NCI-H2227 treated with DMSO at 0.1 percent for 48 hours (cell line): ENCODE measurements around the gene TMED3.
"Not testable (repeated sequence)": the region's sequence is repeated elsewhere in the genome, so short reads cannot be mapped to it uniquely, and the experiment has no call there.

Experiments used
- DNase-seq: peaks from one replicate; lab custom pipeline; 2025; lab: John Stamatoyannopoulos, UW

Gene TMED3

DNA sequence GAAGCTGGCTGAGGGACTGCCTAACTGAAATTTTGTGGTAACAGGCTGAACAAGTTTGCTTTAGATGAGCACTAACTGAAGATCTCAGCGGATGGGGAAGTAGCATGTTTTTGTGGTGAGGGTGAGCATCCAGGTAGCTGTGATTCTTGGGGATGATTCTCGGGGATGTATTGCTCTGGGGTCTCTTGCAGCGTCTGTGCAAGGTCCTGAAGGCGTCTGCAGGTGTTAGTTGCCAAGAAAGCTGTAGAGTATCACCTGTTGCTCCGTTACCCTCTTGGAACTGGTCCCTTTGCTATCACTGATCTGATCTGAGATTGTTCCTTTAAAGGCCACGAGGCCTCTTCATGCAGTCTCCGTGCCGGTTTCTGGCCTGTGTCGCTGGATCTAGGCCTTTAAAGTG, 6.0 kb downstream of the TMED3 start:
- DNase-seq = no peak

DNA sequence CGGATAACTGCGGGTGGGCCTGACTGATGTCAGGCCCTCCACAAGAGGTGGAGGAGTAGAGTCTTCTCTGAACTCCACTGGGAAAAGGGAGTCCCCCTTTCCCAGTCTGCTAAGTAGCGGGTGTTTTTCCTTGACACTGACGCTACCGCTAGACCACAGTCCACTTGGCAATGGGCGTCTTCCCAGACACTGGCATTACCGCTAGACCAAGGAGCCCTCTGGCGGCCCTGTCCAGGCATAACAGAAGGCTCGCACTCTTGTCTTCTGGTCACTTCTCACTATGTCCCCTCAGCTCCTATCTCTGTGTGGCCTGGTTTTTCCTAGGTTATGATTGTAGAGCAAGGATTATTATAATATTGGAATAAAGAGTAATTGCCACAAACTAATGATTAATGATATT, 9.1 kb downstream of the TMED3 start:
- DNase-seq = not testable (repeated sequence)

DNA sequence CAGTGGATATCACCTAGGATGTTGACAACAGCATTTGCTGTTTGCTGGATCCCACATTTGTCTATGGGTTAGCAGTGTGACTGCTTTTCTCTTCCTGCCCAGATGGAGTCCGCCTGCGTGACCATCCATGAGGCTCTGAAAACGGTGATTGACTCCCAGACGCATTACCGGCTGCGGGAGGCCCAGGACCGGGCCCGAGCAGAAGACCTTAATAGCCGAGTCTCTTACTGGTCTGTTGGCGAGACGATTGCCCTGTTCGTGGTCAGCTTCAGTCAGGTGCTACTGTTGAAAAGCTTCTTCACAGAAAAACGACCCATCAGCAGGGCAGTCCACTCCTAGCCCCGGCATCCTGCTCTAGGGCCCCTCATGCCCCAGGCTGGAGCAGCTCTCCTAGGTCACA, 11.0 kb downstream of the TMED3 start:
- DNase-seq = no peak

DNA sequence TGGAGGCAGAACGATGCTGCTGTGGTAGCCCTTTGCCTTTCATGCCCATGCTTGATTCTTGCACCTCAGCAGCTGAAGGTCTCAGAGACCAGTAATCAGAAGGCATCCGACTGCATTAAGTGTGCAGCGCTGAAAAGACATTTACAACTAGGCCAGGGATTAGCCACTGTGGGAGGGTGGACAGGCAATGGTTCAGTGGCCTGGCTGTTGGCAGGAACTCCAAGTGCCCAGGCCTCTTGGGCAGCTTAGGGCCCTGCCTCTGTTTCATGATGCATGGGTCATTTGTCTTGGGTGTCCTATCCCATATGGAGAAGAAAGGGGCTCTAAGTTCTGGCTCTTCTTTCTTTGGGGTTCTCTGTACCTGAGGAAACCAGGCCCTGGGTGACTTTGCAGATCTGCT, 11.4 kb downstream of the TMED3 start:
- no peak for DNase-seq

DNA sequence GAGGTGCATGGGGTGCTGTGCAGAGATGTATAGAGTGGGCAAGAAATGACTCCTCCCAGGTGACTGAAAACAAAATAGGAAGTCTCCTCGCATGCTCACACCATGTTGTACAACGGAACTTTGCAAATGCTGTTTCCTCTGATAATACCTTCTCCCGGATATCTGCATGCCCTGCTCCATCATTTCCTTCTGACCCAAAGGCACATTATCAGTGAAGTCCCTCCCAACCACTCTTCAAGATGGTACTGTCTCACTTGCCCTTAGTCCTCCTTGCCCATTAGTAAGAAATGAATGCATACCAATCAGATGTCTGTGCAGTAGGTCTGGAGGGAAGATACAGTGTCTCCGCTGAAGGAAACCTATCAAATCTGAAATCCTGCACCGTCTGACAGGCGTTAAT, 12.0 kb downstream of the TMED3 start:
- no peak for DNase-seq

DNA sequence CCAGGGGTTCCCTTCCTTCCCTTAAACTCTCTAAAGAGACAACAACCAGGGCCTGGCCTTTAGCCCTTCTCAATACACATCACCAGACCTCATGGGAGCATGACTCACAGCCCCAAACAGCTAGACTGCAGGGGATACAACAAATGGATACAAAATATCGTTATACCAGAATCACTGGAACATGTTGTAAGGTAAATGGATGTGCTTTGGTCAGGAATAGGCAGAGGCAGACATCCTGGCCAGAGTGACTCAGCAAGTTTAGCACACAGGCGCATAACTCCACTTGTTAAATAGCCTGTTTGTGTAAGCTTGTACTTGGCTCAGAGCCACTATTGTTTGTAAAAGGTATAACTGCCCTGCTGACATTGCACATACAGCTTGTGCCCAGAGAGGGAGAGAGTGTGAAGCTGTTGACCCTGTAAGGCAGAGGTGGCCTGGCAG, 18.3 kb downstream of the TMED3 start:
- DNase-seq = no peak

DNA sequence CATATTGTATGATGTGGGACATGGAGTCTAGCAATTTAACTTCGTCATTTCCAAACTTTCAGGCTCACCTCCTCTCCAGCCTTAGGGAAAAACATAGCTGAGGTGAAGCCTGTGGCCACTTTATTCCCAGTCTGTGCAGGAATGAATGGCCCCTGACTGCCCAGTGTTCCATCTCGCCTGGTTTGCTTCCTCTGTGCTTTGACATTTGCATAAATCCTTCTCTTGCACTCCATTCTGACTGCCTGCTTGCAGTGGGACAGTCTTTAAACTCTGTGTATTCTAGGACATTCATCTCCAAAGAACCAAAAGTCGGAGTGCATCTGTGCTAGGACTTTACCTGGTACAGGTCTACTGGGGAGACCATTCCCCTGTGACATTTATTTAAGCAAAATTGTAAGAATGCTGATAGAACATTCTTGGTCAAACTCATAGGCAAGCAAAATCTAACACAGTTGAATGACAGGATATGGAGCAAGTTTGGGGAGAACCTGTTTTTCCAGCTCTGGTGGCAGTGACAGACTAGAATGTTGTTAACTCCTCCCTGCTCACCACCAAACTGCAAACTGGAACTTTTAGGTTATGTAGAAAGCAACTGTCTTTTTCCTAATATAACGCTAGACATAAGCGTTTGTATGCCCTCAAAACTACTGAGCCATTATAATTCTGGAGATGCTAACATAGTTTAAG, 22.1 kb downstream of the TMED3 start:
- no peak for DNase-seq

DNA sequence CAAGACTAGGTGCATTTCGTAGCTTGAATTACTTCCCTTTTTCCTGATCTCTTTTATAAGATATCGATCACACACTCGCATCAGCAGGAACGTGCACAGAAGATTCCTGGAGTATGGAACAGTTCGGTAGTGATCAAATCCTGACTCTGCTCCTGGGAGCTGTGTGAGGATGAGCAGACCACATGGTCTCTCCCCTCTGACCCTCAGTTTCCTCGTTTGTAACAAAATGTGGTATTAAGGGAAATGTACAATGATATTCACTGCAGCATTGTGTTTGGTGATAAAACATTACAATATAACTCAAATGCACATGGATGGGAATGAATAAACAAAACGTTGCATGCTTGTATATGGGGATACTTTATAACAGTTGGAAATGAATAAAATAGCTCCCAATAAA, 26.7 kb downstream of the TMED3 start:
- no peak for DNase-seq

DNA sequence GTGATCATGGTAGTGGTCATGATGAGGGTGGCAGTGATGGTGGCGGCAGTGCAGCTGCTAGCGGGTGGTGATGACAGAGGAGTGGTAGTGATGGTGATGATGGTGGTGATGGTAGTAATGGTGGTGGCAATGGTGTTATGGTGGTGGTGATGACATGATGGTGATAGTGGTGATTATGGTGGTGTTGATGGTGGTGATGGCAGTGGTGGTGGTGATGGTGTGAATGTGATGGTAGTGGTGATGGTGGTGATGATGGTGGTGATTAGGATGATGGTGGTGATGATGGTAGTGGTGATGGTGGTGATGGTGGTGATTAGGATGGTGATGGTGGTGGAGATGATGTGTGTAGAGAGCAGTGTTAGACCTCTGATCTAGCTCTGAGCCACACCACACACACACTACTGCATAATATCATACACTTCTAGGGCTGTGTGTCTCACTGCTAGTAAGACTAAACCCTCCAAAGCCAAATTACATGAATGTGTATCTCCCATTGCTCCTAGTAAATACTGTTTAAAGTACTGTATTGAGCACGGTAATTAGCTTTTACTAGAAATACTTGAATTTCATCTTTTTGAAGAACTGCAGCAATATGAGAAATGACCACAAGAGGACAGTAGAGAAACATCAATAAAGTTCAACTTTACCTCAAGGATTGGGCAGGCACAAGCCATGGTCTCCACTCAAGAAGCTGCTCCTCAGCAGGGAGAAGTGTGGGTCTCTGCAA, 28.8 kb downstream of the TMED3 start:
- peak; percentile 9 for DNase-seq

DNA sequence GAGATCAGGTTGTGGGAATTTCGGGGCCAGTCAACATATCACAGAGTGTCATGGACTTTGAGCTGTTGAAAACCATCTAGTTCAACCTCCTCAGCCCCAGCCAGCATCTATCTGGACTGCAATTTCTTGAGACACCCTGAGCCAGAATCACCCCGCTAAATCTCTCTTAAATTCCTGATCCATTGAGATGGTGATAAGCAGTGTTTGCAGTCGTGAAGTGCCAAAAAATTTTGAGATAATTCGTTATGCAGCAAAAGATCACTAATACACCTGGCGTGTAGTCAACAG, 29.3 kb downstream of the TMED3 start:
- DNase-seq = no peak

DNA sequence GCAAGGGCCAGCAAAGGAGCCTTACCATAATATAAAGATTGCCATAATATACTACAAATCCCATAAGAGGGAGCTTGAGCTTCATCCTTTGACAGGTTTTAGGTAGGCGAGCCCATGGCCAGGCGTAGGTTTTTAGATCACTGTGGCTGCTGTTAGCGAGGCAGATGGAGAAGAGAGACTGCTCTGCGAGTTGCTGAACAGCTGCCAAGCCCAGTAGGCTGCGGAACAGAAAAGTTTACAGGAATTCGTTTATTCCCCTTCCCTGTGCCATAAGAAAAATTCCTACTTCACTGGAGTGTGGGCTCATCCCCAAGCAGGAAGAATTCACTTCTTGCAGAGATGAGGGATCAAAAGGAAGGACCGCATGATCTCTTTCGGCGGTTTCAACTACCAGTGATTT, 30.5 kb downstream of the TMED3 start:
- DNase-seq = no peak

DNA sequence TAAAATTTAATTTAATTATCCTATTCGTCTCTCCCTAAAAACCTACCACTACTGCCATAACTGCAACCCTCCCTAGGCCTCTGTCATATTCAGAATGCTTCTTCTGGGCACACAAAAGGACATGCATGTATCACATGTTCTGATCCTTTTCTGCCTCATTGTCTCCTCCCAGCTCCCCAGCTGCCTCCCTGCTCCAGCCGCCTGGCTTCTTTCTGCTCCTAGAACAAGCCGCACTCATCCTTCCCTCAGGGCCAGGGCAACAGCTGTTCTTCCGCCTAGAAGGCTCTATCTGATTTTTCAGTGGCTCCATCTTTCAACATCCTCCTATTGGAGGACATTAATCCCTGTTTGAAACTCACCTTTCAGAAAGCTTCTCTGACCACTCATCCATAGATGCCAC, 38.6 kb downstream of the TMED3 start:
- no peak for DNase-seq

DNA sequence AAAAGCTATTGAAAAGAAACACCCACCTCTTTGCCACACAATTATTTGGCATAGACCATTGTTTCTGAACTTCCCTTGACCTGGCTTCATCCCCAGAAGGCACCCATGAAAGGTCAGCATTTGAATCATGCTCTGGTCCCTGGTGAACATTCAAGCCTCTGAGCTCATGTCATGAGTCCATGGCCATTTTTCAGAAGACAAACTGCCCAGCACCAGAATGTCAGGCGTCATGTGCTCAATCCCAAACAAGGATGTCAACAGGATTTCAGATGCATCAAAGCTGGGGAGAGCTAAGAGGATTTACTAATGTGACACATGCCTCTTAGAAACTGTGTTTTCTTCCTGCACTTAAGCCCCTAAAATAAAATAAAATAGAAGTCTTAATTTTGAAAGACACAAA, 41.3 kb downstream of the TMED3 start:
- DNase-seq = no peak

DNA sequence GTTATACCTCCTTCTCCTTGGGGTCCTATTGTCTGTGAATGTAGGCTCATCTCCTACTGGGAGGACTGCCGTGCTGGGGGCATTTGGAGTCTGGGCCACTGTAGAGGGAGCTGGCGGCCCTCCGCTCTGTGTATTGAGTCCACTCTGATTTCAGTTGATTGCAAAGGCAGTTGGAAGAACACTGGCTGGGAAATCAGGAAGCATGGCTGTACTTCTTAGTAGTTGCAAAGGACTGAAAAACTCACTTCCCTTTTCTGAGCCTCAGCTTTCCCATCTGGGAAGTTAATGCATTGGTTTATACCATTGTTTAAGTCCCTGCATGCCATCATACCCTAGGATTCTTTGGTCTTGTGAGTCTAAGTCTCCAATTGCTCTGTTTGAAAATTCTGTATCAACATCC, 46.7 kb downstream of the TMED3 start:
- DNase-seq = no peak

DNA sequence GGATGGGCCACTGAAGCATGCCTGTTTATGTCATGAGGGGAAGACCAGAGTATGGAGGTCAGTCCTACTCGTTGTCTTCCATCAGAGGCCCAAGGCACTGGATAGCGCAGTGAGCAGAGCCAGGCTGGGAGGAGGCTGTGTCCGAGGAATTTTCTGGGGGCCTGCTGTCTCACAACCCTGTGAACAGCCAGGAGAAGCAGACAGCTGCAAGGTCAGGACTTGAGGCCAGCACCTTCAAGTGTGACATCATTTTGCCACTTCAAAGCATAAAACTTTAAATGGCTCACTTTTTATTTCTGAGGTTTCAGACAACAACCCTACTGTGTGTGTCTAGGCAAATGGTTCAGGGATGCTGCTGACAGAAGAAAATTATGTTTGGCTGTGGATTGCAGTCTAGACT, 47.2 kb downstream of the TMED3 start:
- DNase-seq = no peak

DNA sequence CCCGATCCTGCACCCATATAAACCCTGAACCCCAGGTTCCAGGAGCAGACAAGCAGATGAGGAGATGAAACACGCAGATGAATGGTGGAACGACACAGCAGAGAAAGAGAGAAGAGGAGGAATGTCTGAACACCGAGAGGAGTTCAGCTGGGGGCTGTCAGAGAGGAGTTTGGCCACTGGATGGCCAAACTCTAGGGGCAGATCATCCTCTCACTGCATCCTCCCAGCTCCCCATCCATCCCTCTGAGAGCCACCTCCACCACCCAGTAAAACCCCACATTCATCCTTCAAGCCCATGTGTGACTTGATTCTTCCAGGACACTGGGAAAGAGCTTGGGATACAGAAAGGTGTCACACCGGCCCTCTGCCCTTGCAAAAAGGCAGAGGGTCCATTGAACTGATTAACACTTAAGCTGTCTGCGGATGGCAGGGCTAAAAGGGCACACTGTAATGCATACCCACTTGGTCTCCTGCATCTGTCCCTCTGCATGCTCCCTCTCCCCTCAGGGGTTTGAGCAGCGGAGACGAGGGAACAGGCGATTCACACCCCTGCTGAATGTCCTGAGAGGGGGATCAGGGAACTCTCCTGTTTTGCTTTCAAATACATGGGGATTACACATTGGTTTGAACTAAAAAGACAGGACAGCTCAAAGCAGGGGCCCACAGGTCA, 53.8 kb downstream of the TMED3 start:
- no peak for DNase-seq

DNA sequence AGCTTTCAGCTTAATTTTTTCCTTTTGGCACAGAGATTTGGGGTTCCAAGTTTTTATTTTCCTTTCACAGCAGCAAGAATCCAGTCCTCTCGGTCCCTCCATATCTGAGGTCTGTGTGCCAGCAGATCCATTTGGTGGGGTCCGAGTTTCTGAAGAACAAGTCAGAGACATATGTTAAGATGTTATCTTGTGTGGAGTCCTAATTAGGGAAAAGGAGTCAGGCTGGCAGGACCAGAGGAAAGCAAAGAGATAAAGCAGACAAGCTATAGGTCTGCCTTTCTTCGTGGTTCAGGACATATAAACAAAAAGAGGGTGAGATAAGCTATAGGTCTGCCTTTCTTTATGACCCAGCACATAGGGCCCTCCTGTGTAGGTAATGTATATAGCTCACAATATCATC, 54.9 kb downstream of the TMED3 start:
- no peak for DNase-seq

DNA sequence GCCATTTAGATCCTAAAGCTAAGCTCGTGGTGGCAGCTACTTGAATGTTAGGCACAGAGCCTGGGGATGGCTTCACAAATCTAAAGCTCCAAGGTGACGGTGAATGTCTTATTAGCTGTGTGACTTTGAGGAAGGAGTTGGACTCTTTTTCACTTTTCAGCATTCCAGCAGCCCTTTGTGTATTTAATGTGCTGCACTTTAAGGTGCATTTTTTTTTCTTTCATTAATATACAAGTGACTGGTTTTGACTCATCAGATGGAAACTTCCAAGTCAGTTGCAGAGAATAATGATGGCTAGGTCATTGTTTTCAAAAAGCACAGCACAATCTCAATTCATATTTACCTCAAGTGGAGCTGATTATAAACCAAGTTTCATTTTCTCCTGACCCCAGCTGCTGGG, 55.8 kb downstream of the TMED3 start:
- no peak for DNase-seq

DNA sequence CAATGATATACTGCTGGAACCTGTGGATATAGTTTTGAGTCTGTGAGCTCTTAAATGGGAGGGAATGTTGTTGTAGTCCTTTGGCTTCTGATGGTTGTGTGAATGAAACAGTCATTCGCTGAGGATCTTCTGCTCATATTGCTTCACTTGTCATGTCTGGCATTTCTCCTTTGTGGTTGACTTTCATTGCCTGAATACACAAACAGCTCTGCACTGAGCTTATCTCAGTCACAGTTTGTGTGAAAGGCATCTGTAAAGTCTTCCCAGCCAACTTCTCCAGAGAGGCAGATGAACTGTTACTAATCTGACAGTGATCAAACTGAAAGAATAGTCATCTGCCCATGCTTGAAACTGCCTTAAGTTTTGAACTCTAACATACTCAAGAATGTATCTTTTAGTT, 59.8 kb downstream of the TMED3 start:
- no peak for DNase-seq

DNA sequence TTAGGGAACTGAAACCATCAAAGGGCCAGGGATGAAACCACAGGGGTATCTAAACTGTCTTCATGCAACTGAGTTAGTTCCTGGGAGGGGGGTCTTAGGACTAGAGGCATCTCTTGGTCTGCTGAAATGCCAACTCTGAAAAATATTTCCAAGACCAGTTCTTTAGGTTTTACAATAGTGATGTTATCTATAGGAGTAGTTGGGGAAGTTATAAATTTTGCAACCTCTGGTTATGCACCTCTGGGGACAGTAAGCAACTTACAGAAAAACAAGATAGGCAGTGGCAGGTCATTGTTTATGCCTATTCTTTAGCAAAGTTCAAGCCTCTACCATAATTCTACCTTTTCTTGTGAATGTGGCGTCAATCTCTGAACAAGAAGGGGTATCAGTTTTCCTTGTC, 60.7 kb downstream of the TMED3 start:
- DNase-seq = no peak

DNA sequence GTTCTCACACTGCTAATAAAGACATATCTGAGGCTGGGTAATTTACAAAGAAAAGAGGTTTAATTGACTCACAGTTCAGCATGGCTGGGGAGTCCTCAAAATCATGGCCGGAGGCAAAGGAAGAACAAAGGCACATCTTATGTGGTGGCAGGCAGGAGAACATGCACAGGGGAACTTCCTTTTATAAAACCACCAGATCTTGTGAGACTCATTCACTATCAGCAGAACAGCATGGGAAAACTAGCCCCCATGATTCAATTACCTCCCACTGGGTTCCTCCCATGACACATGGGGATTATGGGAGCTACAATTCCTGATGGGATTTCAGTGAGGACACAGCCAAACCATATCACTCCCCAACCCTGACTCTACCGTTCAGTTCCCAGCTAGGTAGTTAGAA, 61.5 kb downstream of the TMED3 start:
- DNase-seq = no peak
